Measurements from ENCODE around the gene ARMH4. TPM values are rescaled to one million over a fixed set of nuclear protein-coding genes. Genes with fewer than 3 reads are reported as not detected.

Gene ARMH4
- total and polyA plus RNA-seq, 10 donors: 0.02 to 3.7 (median 1.2) TPM

- Histone ChIP-seq H3K4me3 (no peak overlapping the region), H3K4me1 (peaks cover 0 to 5% (median 0%) of the 10 kb centered on the region in 6 donors), H3K36me3 (no peaks in the 10 kb centered on the region), H3K9me3 (no peaks in the 10 kb centered on the region), H3K27me3 (replicated peaks in 1 of 7) (peaks cover 0 to 10% (median 0%) of the 10 kb centered on the region in 7 donors), H3K27ac (no peak overlapping the region)
- WGBS, 5 donors: 45 to 68% (median 57%) methylated on average over 4 of the region's 4 CpGs
- DNase-seq: no peak
- no peak for TF ChIP-seq CTCF (IDR thresholded peaks at IDR 0.05 in 8 of 11, conservative IDR thresholded peaks at IDR 0.05 in 3 of 11)
- TF ChIP-seq POLR2A (IDR thresholded peaks at IDR 0.05): no peak
- no peak for TF ChIP-seq POLR2AphosphoS5 (IDR thresholded peaks at IDR 0.05)
- intact Hi-C loops (cut with DNase I; ENCODE audit: low total_unique reads): no loop called here
These were observed 172.5 kb downstream of the ARMH4 start for GRCh38 chr14:57979376-57980048.

GRCh38 chr14:57976701-57977100, 175.3 kb downstream of the ARMH4 start:
- Histone ChIP-seq H3K27me3 (replicated peaks in 1 of 7) (peaks cover 0 to 11% (median 0%) of the 10 kb centered on the region in 7 donors), H3K27ac (no peak overlapping the region), H3K36me3 (no peaks in the 10 kb centered on the region), H3K4me3 (no peak overlapping the region), H3K9me3 (no peaks in the 10 kb centered on the region), H3K4me1 (no peaks in the 10 kb centered on the region)
- no peak for DNase-seq
- TF ChIP-seq CTCF (IDR thresholded peaks at IDR 0.05 in 8 of 11, conservative IDR thresholded peaks at IDR 0.05 in 3 of 11): no peak
- TF ChIP-seq POLR2AphosphoS5 (IDR thresholded peaks at IDR 0.05): no peak
- TF ChIP-seq POLR2A (IDR thresholded peaks at IDR 0.05): no peak
- intact Hi-C loops (cut with DNase I; ENCODE audit: low total_unique reads): no loop called here

- Histone ChIP-seq H3K27ac (no peak overlapping the region), H3K36me3 (no peaks in the 10 kb centered on the region), H3K9me3 (no peaks in the 10 kb centered on the region), H3K4me3 (no peak overlapping the region), H3K4me1 (no peaks in the 10 kb centered on the region), H3K27me3 (replicated peaks in 1 of 7) (peaks cover 0 to 11% (median 0%) of the 10 kb centered on the region in 7 donors)
- intact Hi-C loops (cut with DNase I; ENCODE audit: low total_unique reads): no loop called here
- DNase-seq: no peak
- WGBS, 5 donors: 45 to 79% (median 62%) methylated on average over 1 of the region's 1 CpG
- no peak for TF ChIP-seq POLR2AphosphoS5 (IDR thresholded peaks at IDR 0.05)
- TF ChIP-seq CTCF (IDR thresholded peaks at IDR 0.05 in 8 of 11, conservative IDR thresholded peaks at IDR 0.05 in 3 of 11): no peak
- no peak for TF ChIP-seq POLR2A (IDR thresholded peaks at IDR 0.05)
These were observed 177.1 kb downstream of the ARMH4 start for GRCh38 chr14:57974896-57975295.

- Histone ChIP-seq H3K4me3 (no peak overlapping the region), H3K27ac (no peak overlapping the region), H3K9me3 (no peaks in the 10 kb centered on the region), H3K36me3 (no peaks in the 10 kb centered on the region), H3K4me1 (no peaks in the 10 kb centered on the region), H3K27me3 (replicated peaks in 1 of 7) (peaks cover 0 to 5% (median 0%) of the 10 kb centered on the region in 7 donors)
- intact Hi-C loops (cut with DNase I; ENCODE audit: low total_unique reads): no loop called here
- TF ChIP-seq POLR2A (IDR thresholded peaks at IDR 0.05): no peak
- TF ChIP-seq CTCF (IDR thresholded peaks at IDR 0.05 in 8 of 11, conservative IDR thresholded peaks at IDR 0.05 in 3 of 11): no peak
- TF ChIP-seq POLR2AphosphoS5 (IDR thresholded peaks at IDR 0.05): no peak
- 62 to 67% (median 63%) methylated on average over 3 of the region's 3 CpGs for WGBS, 5 donors
- DNase-seq: no peak
These were observed 181.4 kb downstream of the ARMH4 start for GRCh38 chr14:57970594-57970993.

All from spleen (tissue), 11 donors.